Nephron progenitor cell (in vitro differentiated cells): ENCODE measurements around the gene NMNAT3.

Experiments
- DNase-seq: peaks from one replicate; pipeline ENCODE4 v3.0.0; 2021
- H3K27ac Mint-ChIP-seq: 2 replicates; pipeline ENCODE4 v1.8.0; 2021; ENCODE audit warnings: mild to moderate bottlenecking, moderate library complexity, mixed read lengths
- H3K27me3 Mint-ChIP-seq: 2 replicates; pipeline ENCODE4 v1.8.0; 2021; ENCODE audit warnings: mild to moderate bottlenecking, low read depth, mixed read lengths; ENCODE audit not compliant: poor library complexity
- H3K36me3 Mint-ChIP-seq: 2 replicates; pipeline ENCODE4 v1.8.0; 2021; ENCODE audit warnings: low read depth, mixed read lengths
- H3K4me1 Mint-ChIP-seq: 2 replicates; pipeline ENCODE4 v1.8.0; 2021; ENCODE audit warnings: mixed read lengths
- H3K4me3 Mint-ChIP-seq: 2 replicates; pipeline ENCODE4 v1.8.0; 2021; ENCODE audit warnings: mild to moderate bottlenecking, moderate library complexity, mixed read lengths
- H3K9me3 Mint-ChIP-seq: 2 replicates; pipeline ENCODE4 v1.8.0; 2021; ENCODE audit warnings: mild to moderate bottlenecking, moderate library complexity, mixed read lengths
- CTCF ChIP-seq: fragments of 200-600 bp; sonication (generic); IDR thresholded peaks from 2 replicates; pipeline ENCODE4 v1.5.0; 2021; ENCODE audit warnings: antibody characterized with exemption

The NMNAT3 gene

GRCh38 chr3:139528924-139529323, 148.8 kb downstream of the NMNAT3 start:
- DNase-seq: no peak
- H3K9me3 Mint-ChIP-seq: no peaks in the 10 kb centered on the region
- H3K27me3 Mint-ChIP-seq: peaks cover 4% of the 10 kb centered on the region

GRCh38 chr3:139528281-139528680, 149.5 kb downstream of the NMNAT3 start:
- peaks cover 4% of the 10 kb centered on the region for H3K27me3 Mint-ChIP-seq
- H3K9me3 Mint-ChIP-seq: no peaks in the 10 kb centered on the region
- peaks cover 73% of the 10 kb centered on the region for H3K4me1 Mint-ChIP-seq
- DNase-seq: no peak
- H3K27ac Mint-ChIP-seq: no peak overlapping the region
- H3K36me3 Mint-ChIP-seq: peaks cover 58% of the 10 kb centered on the region
- no peak for TF ChIP-seq CTCF
- H3K4me3 Mint-ChIP-seq: no peak overlapping the region

More at GRCh38 chr3:139528924-139529323, 148.8 kb downstream of the NMNAT3 start:
- Mint-ChIP-seq H3K4me1 (peaks cover 77% of the 10 kb centered on the region), H3K27ac (no peak overlapping the region), H3K4me3 (no peak overlapping the region), H3K36me3 (peaks cover 53% of the 10 kb centered on the region)
- no peak for TF ChIP-seq CTCF

- peaks cover 4% of the 10 kb centered on the region for H3K27me3 Mint-ChIP-seq
- DNase-seq: no peak
- peak overlapping the region; percentile 90 for H3K27ac Mint-ChIP-seq
- peaks cover 68% of the 10 kb centered on the region for H3K4me1 Mint-ChIP-seq
- no peak overlapping the region for H3K4me3 Mint-ChIP-seq
- H3K9me3 Mint-ChIP-seq: no peaks in the 10 kb centered on the region
- H3K36me3 Mint-ChIP-seq: peaks cover 67% of the 10 kb centered on the region
- TF ChIP-seq CTCF: no peak
Observed at GRCh38 chr3:139527265-139527664, 150.5 kb downstream of the NMNAT3 start.

GRCh38 chr3:139526146-139526545, 151.6 kb downstream of the NMNAT3 start:
- no peak for DNase-seq
- peaks cover 4% of the 10 kb centered on the region for H3K27me3 Mint-ChIP-seq
- peaks cover 57% of the 10 kb centered on the region for H3K4me1 Mint-ChIP-seq
- peaks cover 63% of the 10 kb centered on the region for H3K36me3 Mint-ChIP-seq
- no peaks in the 10 kb centered on the region for H3K9me3 Mint-ChIP-seq
- H3K4me3 Mint-ChIP-seq: no peak overlapping the region
- no peak for TF ChIP-seq CTCF
- H3K27ac Mint-ChIP-seq: no peak overlapping the region

GRCh38 chr3:139524841-139525636, 152.7 kb downstream of the NMNAT3 start:
- no peak for DNase-seq
- Mint-ChIP-seq H3K4me1 (peaks cover 47% of the 10 kb centered on the region), H3K4me3 (no peak overlapping the region), H3K9me3 (no peaks in the 10 kb centered on the region), H3K27me3 (peaks cover 4% of the 10 kb centered on the region), H3K27ac (no peak overlapping the region), H3K36me3 (peaks cover 66% of the 10 kb centered on the region)
- TF ChIP-seq CTCF: no peak

GRCh38 chr3:139523718-139524117, 154.1 kb downstream of the NMNAT3 start:
- no peaks in the 10 kb centered on the region for H3K9me3 Mint-ChIP-seq
- H3K27ac Mint-ChIP-seq: no peak overlapping the region
- TF ChIP-seq CTCF: no peak
- H3K27me3 Mint-ChIP-seq: peaks cover 4% of the 10 kb centered on the region
- H3K4me1 Mint-ChIP-seq: peaks cover 43% of the 10 kb centered on the region
- no peak overlapping the region for H3K4me3 Mint-ChIP-seq
- H3K36me3 Mint-ChIP-seq: peaks cover 61% of the 10 kb centered on the region
- DNase-seq: no peak
